Measurements from ENCODE around the gene ZIM2. TPM values are rescaled to one million over a fixed set of nuclear protein-coding genes. Genes with fewer than 3 reads are reported as not detected.

Gene ZIM2
- total RNA-seq, 1 donor from 2014 or later = not detected

GRCh38 chr19:56822755-56823154, 17.8 kb downstream of the ZIM2 start:
- H3K9me3 Mint-ChIP-seq (ENCODE audit: unreplicated experiment) = peaks cover 8% of the 10 kb centered on the region
- H3K4me3 Mint-ChIP-seq (ENCODE audit: unreplicated experiment) = no peak overlapping the region
- H3K27me3 Mint-ChIP-seq (ENCODE audit: unreplicated experiment) = peaks cover 2% of the 10 kb centered on the region
- no peak for TF ChIP-seq CTCF (IDR thresholded peaks at IDR 0.05; ENCODE audit: partially characterized antibody, unreplicated experiment)
- DNase-seq = no peak
- peaks cover 16% of the 10 kb centered on the region for H3K36me3 Mint-ChIP-seq (ENCODE audit: unreplicated experiment)
- H3K4me1 Mint-ChIP-seq (ENCODE audit: low read depth, unreplicated experiment) = no peaks in the 10 kb centered on the region
- H3K27ac Mint-ChIP-seq (ENCODE audit: unreplicated experiment) = no peak overlapping the region

GRCh38 chr19:56821675-56822074, 18.9 kb downstream of the ZIM2 start:
- peaks cover 26% of the 10 kb centered on the region for H3K36me3 Mint-ChIP-seq (ENCODE audit: unreplicated experiment)
- H3K4me1 Mint-ChIP-seq (ENCODE audit: low read depth, unreplicated experiment) = no peaks in the 10 kb centered on the region
- H3K9me3 Mint-ChIP-seq (ENCODE audit: unreplicated experiment) = peaks cover 9% of the 10 kb centered on the region
- H3K27ac Mint-ChIP-seq (ENCODE audit: unreplicated experiment) = no peak overlapping the region
- peaks cover 2% of the 10 kb centered on the region for H3K27me3 Mint-ChIP-seq (ENCODE audit: unreplicated experiment)
- H3K4me3 Mint-ChIP-seq (ENCODE audit: unreplicated experiment) = no peak overlapping the region
- DNase-seq = no peak
- TF ChIP-seq CTCF (IDR thresholded peaks at IDR 0.05; ENCODE audit: partially characterized antibody, unreplicated experiment) = no peak

GRCh38 chr19:56821209-56821608, 19.3 kb downstream of the ZIM2 start:
- Mint-ChIP-seq H3K36me3 (ENCODE audit: unreplicated experiment) (peaks cover 29% of the 10 kb centered on the region), H3K27ac (ENCODE audit: unreplicated experiment) (no peak overlapping the region), H3K9me3 (ENCODE audit: unreplicated experiment) (peaks cover 11% of the 10 kb centered on the region)

DNA sequence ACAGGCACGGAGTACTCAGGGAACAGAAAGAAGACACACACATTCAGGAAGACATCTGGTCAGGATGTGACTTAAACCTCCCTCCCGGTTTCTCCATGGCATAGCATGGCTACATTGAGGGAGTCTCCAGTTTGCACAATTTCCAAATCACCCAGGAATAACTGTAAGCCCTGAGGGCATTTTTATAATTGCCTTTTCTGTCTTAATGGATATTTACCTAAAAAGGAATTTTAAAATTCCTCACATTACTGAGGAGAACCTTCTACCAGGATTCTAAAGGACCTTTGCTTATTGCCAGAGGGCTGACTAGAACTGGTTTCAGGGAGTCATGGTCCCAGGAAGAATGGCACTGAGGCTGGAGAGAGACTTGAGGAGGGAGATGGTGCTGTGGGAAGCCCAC, 21.4 kb downstream of the ZIM2 start:
- peaks cover 4% of the 10 kb centered on the region for H3K27me3 Mint-ChIP-seq (ENCODE audit: unreplicated experiment)
- TF ChIP-seq CTCF (IDR thresholded peaks at IDR 0.05; ENCODE audit: partially characterized antibody, unreplicated experiment) = no peak
- peaks cover 13% of the 10 kb centered on the region for H3K9me3 Mint-ChIP-seq (ENCODE audit: unreplicated experiment)
- no peak overlapping the region for H3K27ac Mint-ChIP-seq (ENCODE audit: unreplicated experiment)
- H3K4me3 Mint-ChIP-seq (ENCODE audit: unreplicated experiment) = no peak overlapping the region
- no peak for DNase-seq
- peaks cover 29% of the 10 kb centered on the region for H3K36me3 Mint-ChIP-seq (ENCODE audit: unreplicated experiment)
- H3K4me1 Mint-ChIP-seq (ENCODE audit: low read depth, unreplicated experiment) = no peaks in the 10 kb centered on the region

More at GRCh38 chr19:56821209-56821608, 19.3 kb downstream of the ZIM2 start:
- no peak for TF ChIP-seq CTCF (IDR thresholded peaks at IDR 0.05; ENCODE audit: partially characterized antibody, unreplicated experiment)
- H3K4me1 Mint-ChIP-seq (ENCODE audit: low read depth, unreplicated experiment) = no peaks in the 10 kb centered on the region
- peaks cover 2% of the 10 kb centered on the region for H3K27me3 Mint-ChIP-seq (ENCODE audit: unreplicated experiment)
- DNase-seq = no peak
- H3K4me3 Mint-ChIP-seq (ENCODE audit: unreplicated experiment) = no peak overlapping the region

- Mint-ChIP-seq H3K27me3 (ENCODE audit: unreplicated experiment) (peaks cover 4% of the 10 kb centered on the region), H3K27ac (ENCODE audit: unreplicated experiment) (no peak overlapping the region), H3K9me3 (ENCODE audit: unreplicated experiment) (peaks cover 17% of the 10 kb centered on the region), H3K4me3 (ENCODE audit: unreplicated experiment) (no peak overlapping the region), H3K4me1 (ENCODE audit: low read depth, unreplicated experiment) (no peaks in the 10 kb centered on the region), H3K36me3 (ENCODE audit: unreplicated experiment) (peaks cover 23% of the 10 kb centered on the region)
- no peak for DNase-seq
- no peak for TF ChIP-seq CTCF (IDR thresholded peaks at IDR 0.05; ENCODE audit: partially characterized antibody, unreplicated experiment)
Observed at GRCh38 chr19:56814656-56815055, 25.9 kb downstream of the ZIM2 start.

All from glutamatergic neuron (in vitro differentiated cells).